Uterine smooth muscle cell (primary cell): ENCODE measurements around the gene AMIGO1. TPM values are rescaled to one million over a fixed set of nuclear protein-coding genes. Genes with fewer than 3 reads are reported as not detected.

ENCODE experiments used
- total RNA-seq: library from RNA; depleted of rRNA; stranded (reverse); fragments of >200 nt; gene quantifications from 2 replicates; pipeline ENCODE4 v1.2.3, GENCODE V29; 2014

AMIGO1 gene, protein sequence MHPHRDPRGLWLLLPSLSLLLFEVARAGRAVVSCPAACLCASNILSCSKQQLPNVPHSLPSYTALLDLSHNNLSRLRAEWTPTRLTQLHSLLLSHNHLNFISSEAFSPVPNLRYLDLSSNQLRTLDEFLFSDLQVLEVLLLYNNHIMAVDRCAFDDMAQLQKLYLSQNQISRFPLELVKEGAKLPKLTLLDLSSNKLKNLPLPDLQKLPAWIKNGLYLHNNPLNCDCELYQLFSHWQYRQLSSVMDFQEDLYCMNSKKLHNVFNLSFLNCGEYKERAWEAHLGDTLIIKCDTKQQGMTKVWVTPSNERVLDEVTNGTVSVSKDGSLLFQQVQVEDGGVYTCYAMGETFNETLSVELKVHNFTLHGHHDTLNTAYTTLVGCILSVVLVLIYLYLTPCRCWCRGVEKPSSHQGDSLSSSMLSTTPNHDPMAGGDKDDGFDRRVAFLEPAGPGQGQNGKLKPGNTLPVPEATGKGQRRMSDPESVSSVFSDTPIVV
- total RNA-seq, result 0.77 and 2.5 TPM in 2 replicates

DNA sequence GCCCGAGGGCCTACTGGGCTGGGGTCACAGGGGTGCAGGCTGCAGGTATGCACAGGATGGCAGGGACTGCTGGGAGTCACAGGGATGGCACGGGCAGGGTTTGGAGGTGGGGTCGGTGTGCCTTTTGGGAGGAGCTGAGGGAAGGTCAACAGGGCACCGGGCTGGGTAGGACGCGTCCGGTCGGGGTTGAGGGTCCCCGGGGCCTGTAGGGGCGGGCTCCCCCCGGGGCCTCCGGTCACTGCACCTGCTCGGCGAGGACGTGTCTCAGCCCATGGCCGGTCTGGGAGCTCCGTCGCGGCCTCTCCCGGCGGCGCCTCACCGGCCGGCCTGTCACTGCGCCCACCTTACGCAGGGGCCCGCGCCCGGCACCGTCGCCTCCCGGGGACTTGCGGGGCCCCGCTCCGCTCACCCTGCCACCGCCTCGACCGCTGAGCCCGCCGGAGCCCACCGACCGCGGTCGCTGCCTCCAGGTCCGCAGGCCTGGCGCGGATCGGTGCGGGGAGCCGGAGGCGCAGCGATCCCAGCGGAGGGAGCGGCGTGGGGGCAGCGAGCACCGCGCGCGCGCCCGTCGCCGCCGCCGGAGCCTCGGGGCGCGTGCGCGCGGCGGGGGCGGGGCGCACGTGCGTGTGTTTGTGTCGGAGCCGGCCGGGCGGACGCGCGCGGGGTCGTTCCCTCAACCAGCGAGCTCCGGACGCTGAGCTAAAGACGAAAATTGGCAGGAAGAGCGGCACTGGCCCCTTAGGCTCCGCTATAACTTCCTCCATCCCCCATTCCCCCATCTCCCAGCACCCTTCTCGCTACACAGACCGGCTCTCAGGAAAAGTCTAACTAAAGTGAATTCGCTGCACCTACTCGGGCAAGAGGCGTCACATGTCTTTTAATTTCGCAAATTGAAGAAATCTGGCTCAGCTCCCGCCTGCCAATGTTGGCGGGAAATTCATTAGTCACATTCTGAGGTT, at the start of gene AMIGO1:
Gene AMIGO1 (minus strand): TSS at position 552 of the 959 bp plus-strand sequence. CDS start 815 bp downstream, outside the sequence.

DNA sequence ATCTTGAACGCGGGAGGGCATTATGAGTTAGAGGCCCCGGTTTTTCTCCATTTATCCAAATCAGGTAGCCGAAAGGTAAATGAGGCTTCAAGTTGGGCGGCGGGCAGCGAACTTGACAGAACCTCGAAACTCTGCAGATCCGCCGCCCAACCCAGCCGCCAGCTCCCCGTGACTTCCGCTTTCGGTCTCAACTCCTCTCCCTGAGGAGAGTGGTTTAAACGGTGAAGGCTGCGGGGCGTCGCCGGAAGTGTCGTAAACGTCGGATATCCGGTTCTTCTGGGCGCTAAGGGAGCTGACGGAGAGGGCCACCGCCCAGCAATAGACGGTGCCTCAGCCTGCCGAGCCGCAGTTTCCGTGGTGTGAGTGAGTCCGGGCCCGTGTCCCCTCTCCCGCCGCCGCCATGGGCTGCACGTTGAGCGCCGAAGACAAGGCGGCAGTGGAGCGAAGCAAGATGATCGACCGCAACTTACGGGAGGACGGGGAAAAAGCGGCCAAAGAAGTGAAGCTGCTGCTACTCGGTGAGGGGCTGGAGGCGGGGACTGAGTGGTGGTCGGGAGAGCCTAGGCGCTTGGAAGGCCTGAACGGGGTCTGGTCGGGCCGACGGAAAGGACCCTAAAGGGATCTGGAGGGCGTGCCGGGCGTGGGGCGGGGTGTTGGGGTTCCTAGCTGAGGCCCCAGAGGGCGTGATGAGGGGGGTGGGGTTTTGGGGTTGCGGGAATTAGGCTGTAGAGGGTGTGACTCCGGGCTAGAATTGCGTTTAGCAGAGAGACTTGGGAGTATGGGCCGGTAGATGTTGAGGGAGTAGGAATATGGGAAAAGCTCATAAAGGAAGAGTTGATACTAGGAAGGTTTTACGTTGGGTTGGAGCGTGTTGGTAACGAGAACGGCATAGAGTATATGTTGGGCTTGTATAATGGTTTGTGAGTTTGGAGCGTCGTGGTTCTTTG, 39.1 kb upstream of the AMIGO1 start, which contains the start of gene GNAI3:
Gene GNAI3 (plus strand): TSS at position 295 of the 947 bp plus-strand sequence. CDS start 106 bp downstream, at position 401.

DNA sequence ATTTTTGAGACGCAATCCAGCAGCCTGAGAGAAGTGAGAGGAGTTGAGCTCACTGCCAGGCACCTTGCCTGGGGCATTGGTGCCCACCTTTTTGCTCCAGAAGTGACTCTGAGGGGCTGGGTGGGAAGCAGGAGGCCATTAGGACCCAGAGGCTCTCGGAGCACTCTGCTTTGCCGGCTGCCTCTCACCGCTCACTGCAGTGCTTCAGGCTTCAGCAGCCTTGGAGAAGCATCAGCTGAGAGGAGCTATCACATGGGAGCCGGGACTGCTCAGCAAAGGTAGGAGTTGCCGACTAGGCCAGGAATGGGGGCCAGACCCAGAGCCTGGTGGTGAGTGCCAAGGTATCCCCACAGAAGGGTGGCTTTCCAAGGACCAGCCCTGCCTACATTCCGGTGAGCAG, 30.1 kb upstream of the AMIGO1 start, which contains the start of gene GPR61:
Gene GPR61 (plus strand): TSS at position 197 of the 400 bp plus-strand sequence. CDS start 3,151 bp downstream, outside the sequence.

DNA sequence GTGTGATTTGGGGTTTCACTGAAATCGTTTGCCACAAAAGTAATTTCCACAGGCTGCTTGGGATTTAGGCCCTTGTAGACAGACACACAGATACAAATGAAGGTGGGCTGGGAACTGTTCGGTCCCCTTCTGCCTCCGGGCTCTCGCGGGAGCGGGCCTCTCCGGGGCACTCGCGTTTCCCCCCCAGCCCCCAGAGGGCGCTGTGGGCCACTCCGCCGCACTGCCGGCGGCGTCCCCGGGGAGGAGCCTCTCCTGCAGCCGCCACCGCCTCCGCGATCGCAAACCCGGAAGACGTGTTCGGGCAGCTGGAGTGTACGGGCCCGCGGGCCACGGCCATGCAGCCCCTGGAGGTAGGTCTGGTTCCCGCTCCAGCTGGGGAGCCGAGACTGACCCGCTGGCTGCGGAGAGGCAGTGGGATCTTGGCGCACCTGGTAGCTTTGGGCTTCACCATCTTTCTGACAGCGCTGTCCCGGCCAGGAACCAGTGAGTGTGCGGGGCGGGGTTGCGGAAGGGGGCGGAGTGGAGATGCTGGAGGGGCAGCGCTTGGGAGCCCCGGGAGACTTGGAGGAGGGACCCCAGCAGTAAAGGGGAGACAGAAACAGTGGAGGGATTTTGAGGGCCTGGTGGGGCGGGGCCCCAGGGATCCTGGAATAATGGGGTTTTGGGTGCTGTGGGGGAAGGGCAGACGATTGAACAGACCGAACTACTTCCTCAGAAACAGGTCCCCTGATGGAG, 15.6 kb downstream of the AMIGO1 start, which contains the start of gene CYB561D1:
Gene CYB561D1 (plus strand): TSS at position 290 of the 735 bp plus-strand sequence. CDS start 46 bp downstream, at position 336.

DNA sequence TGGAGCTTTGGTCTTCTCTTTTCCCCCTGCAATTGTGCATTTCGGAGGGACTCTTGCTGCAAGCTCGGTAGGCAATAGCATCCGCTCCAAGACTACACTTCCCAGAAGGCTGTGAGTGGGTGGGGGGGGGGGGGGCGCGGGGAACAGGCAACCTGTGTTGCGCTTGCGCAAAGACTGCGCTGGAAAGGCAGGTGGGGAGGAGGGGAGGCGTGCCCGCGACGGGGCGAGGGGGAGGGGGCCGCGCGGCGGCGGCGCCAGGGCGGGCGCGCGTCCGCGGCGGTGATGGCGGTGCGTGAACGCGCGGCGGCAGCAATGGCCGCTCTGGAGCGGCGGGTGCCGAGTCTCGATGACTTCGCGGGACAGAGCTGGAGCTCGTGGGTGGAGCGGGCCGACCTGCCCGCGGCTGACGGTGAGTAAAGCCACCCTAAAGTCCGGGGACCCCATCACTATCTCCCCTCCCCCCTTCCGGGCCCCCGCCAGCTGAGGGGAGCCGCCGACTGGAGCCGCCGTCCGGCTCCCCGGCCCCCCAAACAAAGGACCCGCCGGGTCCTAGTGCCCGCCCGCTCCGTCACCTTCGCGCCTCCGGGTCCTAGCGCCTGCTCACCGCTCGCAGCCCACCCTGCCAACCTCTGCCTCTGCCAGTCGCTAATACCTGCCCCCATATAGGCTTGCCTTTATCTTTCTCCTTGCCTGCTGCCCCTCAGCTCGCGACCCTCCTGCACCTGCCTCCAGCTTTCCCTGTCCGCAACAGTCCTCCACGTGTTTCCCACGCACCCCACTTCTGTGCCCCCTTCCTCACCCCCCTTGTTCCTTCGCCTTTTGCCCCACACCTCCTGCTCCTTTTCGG, 25.6 kb downstream of the AMIGO1 start, which contains the start of gene ATXN7L2:
Gene ATXN7L2 (plus strand): TSS at position 234 of the 847 bp plus-strand sequence. CDS start 49 bp downstream, at position 283.

DNA sequence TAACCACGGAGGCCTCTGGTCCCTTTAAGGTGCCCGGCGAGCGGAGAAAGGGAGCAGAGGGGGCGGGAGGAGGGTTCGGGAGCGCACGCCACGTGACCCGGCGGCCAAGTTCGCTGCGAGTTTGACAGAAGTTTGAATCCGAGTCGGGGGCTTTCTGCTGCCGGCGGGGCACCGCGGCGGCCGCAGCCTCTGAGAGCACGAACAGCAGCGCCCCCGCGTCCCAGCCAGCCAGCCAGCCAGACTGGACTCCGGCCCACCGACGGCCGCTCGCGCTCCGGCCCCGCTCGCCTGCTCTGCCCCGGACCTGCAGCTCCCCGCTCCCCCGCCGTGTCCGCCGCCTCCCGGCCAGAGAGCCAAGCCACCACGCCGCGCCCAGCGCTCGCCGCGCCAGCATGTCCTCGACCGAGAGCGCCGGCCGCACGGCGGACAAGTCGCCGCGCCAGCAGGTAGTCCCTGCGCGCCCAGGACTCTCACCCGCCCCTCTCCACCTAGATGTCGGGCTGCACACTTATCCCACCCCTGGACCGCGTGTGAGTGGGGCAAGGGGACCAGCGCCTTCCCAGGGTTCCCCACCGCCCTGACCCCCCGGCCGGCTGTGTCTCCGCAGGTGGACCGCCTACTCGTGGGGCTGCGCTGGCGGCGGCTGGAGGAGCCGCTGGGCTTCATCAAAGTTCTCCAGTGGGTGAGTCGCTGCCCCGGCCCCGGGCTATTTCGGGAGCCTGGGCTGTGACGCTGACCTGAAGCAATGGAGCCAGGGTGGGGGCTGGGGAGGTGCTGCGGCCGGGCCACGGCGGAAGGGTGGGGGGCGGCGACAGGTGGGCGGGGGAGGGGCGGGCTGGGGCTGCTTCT, 42.9 kb downstream of the AMIGO1 start, which contains the start of gene SYPL2:
Gene SYPL2 (plus strand): TSS at position 95 of the 849 bp plus-strand sequence. CDS start 298 bp downstream, at position 393.

Other genes starting within 250 kb of the AMIGO1 start
- 6.4 and 17.3 TPM in 2 replicates for gene PSRC1, start 226.6 kb downstream of the AMIGO1 start, total RNA-seq
- not detected in 2 replicates for gene MYBPHL, start 202.7 kb downstream of the AMIGO1 start, total RNA-seq
- 5.8 and 12.6 TPM in 2 replicates for gene SORT1, start 111.8 kb downstream of the AMIGO1 start, total RNA-seq
- gene PSMA5, start 83.3 kb downstream of the AMIGO1 start, total RNA-seq, result 57.1 and 72.8 TPM in 2 replicates
- 0.75 and 1.3 TPM in 2 replicates for gene SYPL2, start 43.2 kb downstream of the AMIGO1 start, total RNA-seq
- gene ATXN7L2, start 25.8 kb downstream of the AMIGO1 start, total RNA-seq, result 1.9 and 2.1 TPM in 2 replicates
- 5.4 and 6.5 TPM in 2 replicates for gene CYB561D1, start 15.6 kb downstream of the AMIGO1 start, total RNA-seq
- gene GPR61, start 30.1 kb upstream of the AMIGO1 start, total RNA-seq, result 0.11 and 0.25 TPM in 2 replicates
- gene GNAI3, start 38.9 kb upstream of the AMIGO1 start, total RNA-seq, result 16.5 and 23.9 TPM in 2 replicates
- gene GNAT2, start 109.9 kb upstream of the AMIGO1 start, total RNA-seq, result 0.33 TPM in 1 of 2 replicates, not detected in the other
- gene AMPD2, start 110.1 kb upstream of the AMIGO1 start, total RNA-seq, result 71.5 and 76.5 TPM in 2 replicates
- 14.4 and 14.6 TPM in 2 replicates for gene GSTM4, start 146.4 kb upstream of the AMIGO1 start, total RNA-seq
- 10.5 and 24.7 TPM in 2 replicates for gene GSTM2, start 158.3 kb upstream of the AMIGO1 start, total RNA-seq
- gene GSTM1, start 178.1 kb upstream of the AMIGO1 start, total RNA-seq, result 0.37 and 15.3 TPM in 2 replicates
- gene GSTM5, start 202.5 kb upstream of the AMIGO1 start, total RNA-seq, result 1.00 and 1.5 TPM in 2 replicates
- 43.3 and 140 TPM in 2 replicates for gene GSTM3, start 231.3 kb upstream of the AMIGO1 start, total RNA-seq